H9 (cell line): ENCODE measurements around the gene DBNL. TPM values are rescaled to one million over a fixed set of nuclear protein-coding genes. Genes with fewer than 3 reads are reported as not detected.

ENCODE experiments used
- DNase-seq: peaks from one replicate; pipeline ENCODE4 v3.0.0-alpha.2; 2017
- H2AFZ ChIP-seq: one replicate; pipeline ENCODE4 v1.6.1; 2013; ENCODE audit warnings: mild to moderate bottlenecking, low read length, control low read depth, moderate library complexity
- H2AK5ac ChIP-seq: 2 replicates; pipeline ENCODE4 v1.6.1; 2013; ENCODE audit warnings: low read length, control low read depth, mixed read lengths; ENCODE audit not compliant: insufficient read length
- H2BK120ac ChIP-seq: one replicate; pipeline ENCODE4 v1.6.1; 2013; ENCODE audit warnings: low read depth, mild to moderate bottlenecking, low read length, control low read depth, inconsistent platforms; ENCODE audit not compliant: poor library complexity, severe bottlenecking
- H2BK12ac ChIP-seq: 2 replicates; pipeline ENCODE4 v1.6.1; 2013; ENCODE audit warnings: low read length, control low read depth, mixed read lengths, low read depth; ENCODE audit not compliant: insufficient read length
- H2BK15ac ChIP-seq: 2 replicates; pipeline ENCODE4 v1.6.1; 2013; ENCODE audit warnings: low read depth, low read length, control low read depth
- H2BK20ac ChIP-seq: one replicate; pipeline ENCODE4 v1.6.1; 2013; ENCODE audit warnings: low read depth, mild to moderate bottlenecking, low read length, control low read depth, inconsistent platforms; ENCODE audit not compliant: poor library complexity, severe bottlenecking
- H2BK5ac ChIP-seq: 2 replicates; pipeline ENCODE4 v1.6.1; 2013; ENCODE audit warnings: low read length, control low read depth, mixed read lengths; ENCODE audit not compliant: insufficient read length
- H3K14ac ChIP-seq: 2 replicates; pipeline ENCODE4 v1.6.1; 2013; ENCODE audit warnings: low read length, control low read depth; ENCODE audit not compliant: insufficient read depth
- H3K18ac ChIP-seq: 2 replicates; pipeline ENCODE4 v1.6.1; 2013; ENCODE audit warnings: low read depth, mild to moderate bottlenecking, mixed read lengths, low read length, control low read depth; ENCODE audit not compliant: insufficient read length
- H3K23ac ChIP-seq: 2 replicates; pipeline ENCODE4 v1.6.1; 2013; ENCODE audit warnings: low read length, control low read depth, mixed read lengths, low read depth; ENCODE audit not compliant: insufficient read length
- H3K23me2 ChIP-seq: 2 replicates; pipeline ENCODE4 v1.6.1; 2013; ENCODE audit warnings: low read depth, mild to moderate bottlenecking, mixed read lengths, low read length, control low read depth; ENCODE audit not compliant: insufficient read length, poor library complexity, severe bottlenecking
- H3K27ac ChIP-seq: 2 replicates; pipeline ENCODE4 v1.5.1; 2013; ENCODE audit warnings: low read length, control low read depth, mixed read lengths, low read depth; ENCODE audit not compliant: insufficient read length
- H3K27me3 ChIP-seq: 2 replicates; pipeline ENCODE4 v1.6.1; 2013; ENCODE audit warnings: low read length, control low read depth, inconsistent platforms; ENCODE audit not compliant: insufficient read depth
- H3K4ac ChIP-seq: 2 replicates; pipeline ENCODE4 v1.6.1; 2013; ENCODE audit warnings: low read depth, mild to moderate bottlenecking, control low read depth, inconsistent platforms, low read length, moderate library complexity
- H3K4me1 ChIP-seq: 2 replicates; pipeline ENCODE4 v1.6.1; 2013; ENCODE audit warnings: low read length, control low read depth, inconsistent platforms; ENCODE audit not compliant: insufficient read depth
- H3K4me2 ChIP-seq: 2 replicates; pipeline ENCODE4 v1.6.1; 2013; ENCODE audit warnings: low read length, control low read depth, mixed read lengths; ENCODE audit not compliant: insufficient read length, insufficient read depth
- H3K56ac ChIP-seq: 2 replicates; pipeline ENCODE4 v1.6.1; 2013; ENCODE audit warnings: low read depth, mild to moderate bottlenecking, mixed read lengths, low read length, control low read depth; ENCODE audit not compliant: insufficient read length
- H3K79me1 ChIP-seq: 2 replicates; pipeline ENCODE4 v1.6.1; 2013; ENCODE audit warnings: low read depth, mild to moderate bottlenecking, moderate library complexity, low read length, control low read depth, inconsistent platforms; ENCODE audit not compliant: insufficient read depth, poor library complexity, severe bottlenecking
- H3K79me2 ChIP-seq: 2 replicates; pipeline ENCODE4 v1.6.1; 2013; ENCODE audit warnings: low read length, control low read depth, inconsistent platforms; ENCODE audit not compliant: insufficient read depth
- H3K9ac ChIP-seq: 2 replicates; pipeline ENCODE4 v1.6.1; 2013; ENCODE audit warnings: low read length, control low read depth, mixed read lengths; ENCODE audit not compliant: insufficient read length; ENCODE audit errors: extremely low read depth
- H3K9me3 ChIP-seq: one replicate; pipeline ENCODE4 v1.6.1; 2013; ENCODE audit warnings: low read depth, low read length, inconsistent platforms; ENCODE audit not compliant: control insufficient read depth
- H3T11ph ChIP-seq: one replicate; pipeline ENCODE4 v1.6.1; 2013; ENCODE audit warnings: mild to moderate bottlenecking, low read length, control low read depth, inconsistent platforms
- H4K20me1 ChIP-seq: one replicate; pipeline ENCODE4 v1.6.1; 2013; ENCODE audit not compliant: control insufficient read depth, insufficient read length, insufficient read depth
- H4K5ac ChIP-seq: 2 replicates; pipeline ENCODE4 v1.6.1; 2013; ENCODE audit warnings: low read depth, mild to moderate bottlenecking, mixed read lengths, low read length, control low read depth; ENCODE audit not compliant: insufficient read length
- H4K8ac ChIP-seq: replicated peaks from 2 replicates; pipeline ENCODE4 v1.6.1; 2013; ENCODE audit warnings: low read length, control low read depth, mixed read lengths, low read depth; ENCODE audit not compliant: insufficient read length
- H4K91ac ChIP-seq: 2 replicates; pipeline ENCODE4 v1.6.1; 2013; ENCODE audit warnings: low read depth, mild to moderate bottlenecking, moderate library complexity, mixed read lengths, low read length, control low read depth; ENCODE audit not compliant: insufficient read length
- H3K27ac Mint-ChIP-seq, 3 experiments: 2 replicates in 2 of 3; 3 replicates in 1 of 3; pipeline ENCODE4 v1.8.0; 2020 to 2021; ENCODE audit warnings: mixed read lengths in 3 of 3, mild to moderate bottlenecking in 1 of 3, moderate library complexity in 1 of 3
- H3K27me3 Mint-ChIP-seq: 2 replicates; pipeline ENCODE4 v1.8.0; 2021; ENCODE audit warnings: low read depth, mild to moderate bottlenecking, moderate library complexity, mixed read lengths
- H3K36me3 Mint-ChIP-seq, 3 experiments: 2 replicates in 2 of 3; 3 replicates in 1 of 3; pipeline ENCODE4 v1.8.0; 2020 to 2021; ENCODE audit warnings: low read depth in 3 of 3, mixed read lengths in 3 of 3; ENCODE audit not compliant: insufficient read depth in 1 of 3
- H3K4me1 Mint-ChIP-seq, 2 experiments: 2 replicates each; pipeline ENCODE4 v1.8.0; 2020; ENCODE audit warnings: mixed read lengths in 2 of 2
- H3K4me3 Mint-ChIP-seq, 2 experiments: 2 replicates in 1 of 2; 3 replicates in 1 of 2; pipeline ENCODE4 v1.8.0; 2020 to 2021; ENCODE audit warnings: mild to moderate bottlenecking in 2 of 2, mixed read lengths in 2 of 2, moderate library complexity in 1 of 2
- H3K9me3 Mint-ChIP-seq, 2 experiments: 2 replicates in 1 of 2; 3 replicates in 1 of 2; pipeline ENCODE4 v1.8.0; 2020; ENCODE audit warnings: mild to moderate bottlenecking in 2 of 2, mixed read lengths in 2 of 2, moderate library complexity in 1 of 2
- whole genome bisulfite sequencing: extraction: QIAGEN DNeasy Blood & Tissue Kit; methylation state at CpG from one replicate; pipeline ENCODE4 v1.1.7; 2013; ENCODE audit warnings: missing lambda C conversion rate, low lambda C conversion rate, mixed read lengths; ENCODE audit not compliant: insufficient read length; ENCODE audit errors: extremely low coverage; 5-methylcytosine and 5-hydroxymethylcytosine counted together
- total RNA-seq: library from RNA; stranded (reverse); gene quantifications from 2 replicates; pipeline ENCODE4 v1.2.1, GENCODE V29; 2021
- TF ChIP-seq, protein P1 (sequence below): fragments of 200-600 bp; sonication (generic); conservative IDR thresholded peaks from 3 replicates; pipeline ENCODE4 v1.8.0; 2021; ENCODE audit warnings: antibody characterized with exemption, mild to moderate bottlenecking

Gene DBNL
- total RNA-seq, 1 experiment from 2014 or later, result 51.3 TPM

- no peaks in the 10 kb centered on the region for H3K79me1 ChIP-seq
- H3K14ac ChIP-seq, result no peak overlapping the region
- Mint-ChIP-seq H3K4me1 (no peaks in the 10 kb centered on the region), H3K27ac (no peak overlapping the region), H3K27me3 (no peaks in the 10 kb centered on the region), H3K4me3 (no peak overlapping the region), H3K9me3 (no peaks in the 10 kb centered on the region; a peak in 2 of 5 replicates), H3K36me3 (peaks cover 22 to 78% (median 51%) of the 10 kb centered on the region in 3 experiments; a peak in 6 of 7 replicates)
- H3T11ph ChIP-seq, result no peak overlapping the region
- no peak overlapping the region for H2BK12ac ChIP-seq
- H3K4me1 ChIP-seq, result no peaks in the 10 kb centered on the region
- H3K9me3 ChIP-seq, result no peaks in the 10 kb centered on the region
- H2AFZ ChIP-seq, result no peak overlapping the region
- H3K27ac ChIP-seq, result no peak overlapping the region
- H3K79me2 ChIP-seq, result no peaks in the 10 kb centered on the region
- no peak overlapping the region for H3K23ac ChIP-seq
- H2BK120ac ChIP-seq, result no peak overlapping the region
- H3K23me2 ChIP-seq, result no peaks in the 10 kb centered on the region
- H2BK5ac ChIP-seq, result no peak overlapping the region
- H4K8ac ChIP-seq, result no peak overlapping the region
- no peaks in the 10 kb centered on the region for H4K20me1 ChIP-seq
- H3K4ac ChIP-seq, result no peak overlapping the region
- no peak overlapping the region for H2AK5ac ChIP-seq
- H2BK15ac ChIP-seq, result no peak overlapping the region
- TF ChIP-seq, protein P1, sequence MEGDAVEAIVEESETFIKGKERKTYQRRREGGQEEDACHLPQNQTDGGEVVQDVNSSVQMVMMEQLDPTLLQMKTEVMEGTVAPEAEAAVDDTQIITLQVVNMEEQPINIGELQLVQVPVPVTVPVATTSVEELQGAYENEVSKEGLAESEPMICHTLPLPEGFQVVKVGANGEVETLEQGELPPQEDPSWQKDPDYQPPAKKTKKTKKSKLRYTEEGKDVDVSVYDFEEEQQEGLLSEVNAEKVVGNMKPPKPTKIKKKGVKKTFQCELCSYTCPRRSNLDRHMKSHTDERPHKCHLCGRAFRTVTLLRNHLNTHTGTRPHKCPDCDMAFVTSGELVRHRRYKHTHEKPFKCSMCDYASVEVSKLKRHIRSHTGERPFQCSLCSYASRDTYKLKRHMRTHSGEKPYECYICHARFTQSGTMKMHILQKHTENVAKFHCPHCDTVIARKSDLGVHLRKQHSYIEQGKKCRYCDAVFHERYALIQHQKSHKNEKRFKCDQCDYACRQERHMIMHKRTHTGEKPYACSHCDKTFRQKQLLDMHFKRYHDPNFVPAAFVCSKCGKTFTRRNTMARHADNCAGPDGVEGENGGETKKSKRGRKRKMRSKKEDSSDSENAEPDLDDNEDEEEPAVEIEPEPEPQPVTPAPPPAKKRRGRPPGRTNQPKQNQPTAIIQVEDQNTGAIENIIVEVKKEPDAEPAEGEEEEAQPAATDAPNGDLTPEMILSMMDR, result no peak
- no peak overlapping the region for H3K4me2 ChIP-seq
- no peaks in the 10 kb centered on the region for H3K27me3 ChIP-seq
- no peak overlapping the region for H3K18ac ChIP-seq
- no CpG with 5 or more reads among the region's 11 CpGs for WGBS
- H3K56ac ChIP-seq, result no peak overlapping the region
- H4K5ac ChIP-seq, result no peak overlapping the region
- no peak for DNase-seq
- no peak overlapping the region for H3K9ac ChIP-seq
- H2BK20ac ChIP-seq, result no peak overlapping the region
- H4K91ac ChIP-seq, result no peak overlapping the region
These were observed 12.8 kb downstream of the DBNL start for GRCh38 chr7:44057181-44057848.
